ENCODE data around the gene SLC31A2.

DNA sequence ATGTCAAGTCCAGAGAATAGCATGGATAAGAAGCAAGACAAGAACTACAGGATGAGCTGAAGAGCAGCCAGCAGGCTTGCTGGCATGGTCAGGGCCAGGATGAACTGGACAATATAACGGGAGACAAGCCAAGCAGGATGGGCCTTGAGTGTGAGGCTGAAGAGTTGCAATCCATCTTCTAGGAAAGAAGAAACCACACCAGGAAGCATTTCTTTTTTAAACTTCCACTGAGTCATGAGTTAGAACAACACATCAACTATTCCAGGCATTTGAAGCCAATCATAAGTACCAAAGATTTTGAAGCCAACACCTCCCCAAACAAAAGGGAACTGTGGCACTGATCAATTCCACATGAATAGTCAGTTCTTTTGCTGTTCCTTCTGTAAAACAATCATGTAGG lies 27.3 kb downstream of the SLC31A2 start:
- TF ChIP-seq YY1 (IDR thresholded peaks at IDR 0.05; ENCODE audit: insufficient read depth, insufficient read length) = no peak
- no peak for TF ChIP-seq SUZ12 (IDR thresholded peaks at IDR 0.05; ENCODE audit: extremely low read depth, insufficient read depth, insufficient read length)
- no peak for TF ChIP-seq ZNF274 (IDR thresholded peaks at IDR 0.05; ENCODE audit: low read depth, low read length)

All from NT2/D1 (cell line).